NCI-H446 treated with DMSO at 0.1 percent for 48 hours (cell line): Measurements from ENCODE around the gene MSANTD1.

Source experiments
- DNase-seq: peaks from one replicate; lab custom pipeline; 2025; lab: John Stamatoyannopoulos, UW

Gene MSANTD1

GRCh38 chr4:3248178-3248480, 830 bp upstream of the MSANTD1 start:
- no peak for DNase-seq

DNA sequence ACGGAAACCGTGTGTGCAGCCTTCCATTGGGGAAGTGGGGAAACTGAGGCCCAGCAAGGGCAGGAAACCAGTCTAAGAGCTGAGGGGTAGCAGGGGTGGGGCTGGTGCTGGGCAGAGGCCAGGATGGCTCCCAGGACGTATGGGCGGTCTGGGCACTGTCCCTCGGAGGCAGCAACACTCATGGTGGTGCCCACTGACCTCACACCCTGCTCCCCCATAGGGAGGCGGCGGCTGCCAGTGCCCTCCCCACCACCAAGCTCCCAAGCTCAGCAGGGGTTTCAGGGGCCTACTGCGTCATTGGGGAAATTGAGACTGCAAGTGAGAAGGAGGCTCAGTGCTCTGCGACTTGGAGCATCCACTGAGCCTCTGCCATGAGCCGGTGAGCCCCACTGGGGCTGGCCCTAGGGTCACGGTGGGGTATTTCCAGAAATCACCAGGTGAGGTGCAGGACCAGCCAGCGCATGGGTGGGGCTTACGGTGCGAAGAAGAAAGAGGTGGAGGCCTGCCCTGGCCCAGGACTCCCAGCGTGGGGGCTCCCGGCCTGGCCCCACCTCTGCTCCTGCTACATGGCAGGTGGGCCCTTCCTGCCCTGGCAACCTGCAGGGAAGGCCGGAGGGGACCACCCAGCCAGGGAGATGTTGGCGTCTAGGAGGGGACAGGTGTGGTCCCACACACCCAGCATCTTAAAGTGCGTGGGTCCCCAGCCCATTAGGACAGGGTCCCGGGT, 915 bp downstream of the MSANTD1 start:
- DNase-seq: no peak

DNA sequence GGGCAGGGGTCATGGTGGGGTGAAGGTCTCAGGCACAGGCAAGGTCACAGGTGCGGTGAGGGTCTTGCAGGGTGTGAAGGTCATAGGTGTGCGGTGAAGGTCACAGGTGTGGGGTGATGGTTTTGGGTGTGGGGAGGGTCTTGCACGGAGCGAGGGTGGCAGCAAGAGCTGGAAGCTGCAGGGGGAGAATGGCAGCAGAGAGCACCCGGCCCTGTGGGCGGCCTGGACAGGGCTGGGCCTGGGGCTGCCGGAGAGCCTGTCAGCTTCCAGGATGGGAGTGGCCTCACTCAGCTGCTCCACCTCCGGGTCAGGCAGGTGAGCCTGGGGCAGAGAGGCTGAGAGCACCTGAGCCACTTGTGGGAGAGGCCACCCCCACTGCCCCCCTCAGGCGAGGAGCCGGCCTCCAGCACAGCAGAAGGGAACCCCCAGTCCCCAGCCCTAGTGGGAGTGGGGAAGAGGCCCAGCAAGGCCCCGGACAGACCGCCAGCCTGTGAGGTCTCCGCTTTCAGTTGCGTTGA, 1.5 kb downstream of the MSANTD1 start:
- DNase-seq: no peak

DNA sequence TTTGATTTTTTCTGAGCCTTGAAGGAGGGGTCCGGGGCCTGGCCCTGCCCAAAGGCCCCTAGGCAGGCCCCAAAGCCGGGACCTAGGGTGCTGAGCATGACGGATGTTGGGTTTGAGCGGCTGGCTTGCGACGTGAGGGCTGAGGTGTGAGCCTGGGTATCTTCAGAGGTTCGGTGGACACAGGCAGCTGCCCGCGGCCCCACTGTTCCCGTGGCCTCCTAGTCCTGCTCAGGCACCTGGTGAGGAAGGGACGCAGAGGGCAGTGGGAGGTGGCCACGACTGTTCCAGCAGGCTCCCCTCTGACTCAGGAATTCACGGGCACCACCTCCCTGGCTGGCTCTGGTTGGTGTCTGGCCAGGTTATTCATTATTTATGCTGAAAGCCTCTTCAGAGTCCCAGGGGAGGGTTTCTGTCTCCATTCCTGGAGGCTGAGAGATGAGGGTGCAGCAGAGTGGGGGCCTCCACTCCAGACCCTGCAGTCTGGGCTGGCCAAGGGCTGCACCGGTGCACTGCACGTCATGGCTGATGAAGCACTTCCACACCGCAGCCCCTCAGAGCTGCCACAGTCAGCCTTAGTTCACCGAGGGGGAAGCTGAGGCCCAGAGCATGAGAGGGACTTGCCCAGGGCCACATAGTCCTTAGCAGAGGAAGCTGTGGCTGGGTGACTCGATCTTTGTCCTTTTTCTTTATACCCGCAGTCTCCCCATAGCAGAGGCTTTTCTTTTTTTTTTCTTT, 2.2 kb downstream of the MSANTD1 start:
- DNase-seq: no peak

- DNase-seq: no peak
Observed at GRCh38 chr4:3251691-3252479, 2.9 kb downstream of the MSANTD1 start.

DNA sequence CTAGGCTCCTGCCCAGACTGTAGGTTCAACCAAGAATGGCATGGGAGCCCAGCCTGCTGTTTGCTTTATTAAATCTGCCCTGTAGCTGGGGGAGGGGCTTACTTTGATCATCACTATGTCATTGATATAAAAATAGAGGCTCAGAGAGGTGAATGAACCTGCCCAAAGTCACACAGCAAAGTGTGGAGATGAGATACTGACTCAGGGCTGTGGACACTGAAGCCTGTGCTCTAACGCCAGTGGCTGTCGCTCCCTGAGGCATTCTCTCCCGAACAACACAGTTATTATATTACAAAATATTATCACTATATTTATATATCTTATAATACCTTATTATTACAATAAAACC, 3.5 kb downstream of the MSANTD1 start:
- DNase-seq: no peak

GRCh38 chr4:3252831-3253641, 4.1 kb downstream of the MSANTD1 start:
- no peak for DNase-seq

- DNase-seq: no peak
Observed at GRCh38 chr4:3253808-3254207, 4.8 kb downstream of the MSANTD1 start.

DNA sequence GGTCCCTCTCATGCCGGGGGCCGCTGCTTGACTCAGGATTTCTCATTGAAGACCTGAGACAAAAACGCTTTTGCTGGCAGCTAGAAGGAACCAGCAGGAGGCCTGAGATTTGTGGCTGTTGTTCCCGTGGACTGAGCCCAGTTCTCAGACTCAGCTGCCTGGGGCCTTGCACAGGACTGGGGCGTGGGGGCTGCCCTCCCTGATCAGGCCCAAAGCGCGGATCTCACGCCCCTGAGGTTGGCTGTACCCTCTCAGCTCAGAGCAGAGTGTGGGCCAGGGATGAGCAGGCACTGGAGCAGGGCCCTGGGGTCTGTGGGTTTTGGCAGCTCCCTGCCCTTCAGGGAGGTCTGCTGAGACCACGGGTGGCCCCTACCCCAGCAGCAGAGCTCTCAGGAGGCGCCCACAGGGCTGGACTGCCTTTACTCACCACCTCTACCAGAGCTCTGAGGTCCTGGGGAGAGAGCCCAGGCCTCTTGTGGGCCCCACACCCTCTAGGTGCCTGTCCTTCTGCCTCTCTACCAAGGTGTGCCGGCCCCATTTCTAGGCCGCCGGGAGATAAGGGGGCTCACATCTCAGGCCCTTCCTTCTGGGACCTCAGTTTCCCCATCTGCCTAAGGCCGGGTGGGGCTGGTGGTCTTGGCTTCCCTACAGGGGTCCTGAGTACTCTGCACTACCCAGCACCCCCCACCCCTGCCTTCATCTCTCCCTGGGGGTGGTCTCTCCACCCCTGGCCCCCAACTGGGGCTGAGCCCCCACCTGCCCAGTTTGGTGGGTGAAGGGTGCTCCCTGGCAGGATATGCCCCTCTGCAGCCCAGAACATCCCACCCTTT, 5.6 kb downstream of the MSANTD1 start:
- DNase-seq: no peak

- no peak for DNase-seq
Observed at GRCh38 chr4:3255611-3256186, 6.7 kb downstream of the MSANTD1 start.

- no peak for DNase-seq
Observed at GRCh38 chr4:3256230-3257102, 7.5 kb downstream of the MSANTD1 start.

DNA sequence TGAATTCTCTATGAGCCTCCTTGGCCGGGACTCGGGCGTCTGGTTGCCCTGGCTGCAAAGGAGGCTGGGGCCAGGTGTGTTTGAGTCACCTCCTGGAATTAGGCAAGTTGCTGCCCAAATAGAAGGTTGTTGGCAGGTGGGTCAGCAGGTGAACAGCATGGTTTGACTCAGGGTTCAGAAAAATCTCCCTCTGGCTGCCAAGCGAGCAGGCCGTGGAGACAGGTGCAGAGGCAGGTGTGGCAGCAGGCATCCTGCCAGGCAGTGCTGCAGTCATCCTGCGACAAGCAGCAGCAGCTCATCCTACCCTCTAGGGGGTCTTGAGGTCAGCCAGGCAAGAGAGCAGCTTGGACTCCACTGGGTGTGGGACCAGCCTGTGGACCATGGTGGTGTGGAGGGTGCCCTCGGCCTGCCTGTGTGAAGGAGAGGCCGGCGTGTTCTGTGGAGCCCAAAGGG, 8.2 kb downstream of the MSANTD1 start:
- DNase-seq: no peak

DNA sequence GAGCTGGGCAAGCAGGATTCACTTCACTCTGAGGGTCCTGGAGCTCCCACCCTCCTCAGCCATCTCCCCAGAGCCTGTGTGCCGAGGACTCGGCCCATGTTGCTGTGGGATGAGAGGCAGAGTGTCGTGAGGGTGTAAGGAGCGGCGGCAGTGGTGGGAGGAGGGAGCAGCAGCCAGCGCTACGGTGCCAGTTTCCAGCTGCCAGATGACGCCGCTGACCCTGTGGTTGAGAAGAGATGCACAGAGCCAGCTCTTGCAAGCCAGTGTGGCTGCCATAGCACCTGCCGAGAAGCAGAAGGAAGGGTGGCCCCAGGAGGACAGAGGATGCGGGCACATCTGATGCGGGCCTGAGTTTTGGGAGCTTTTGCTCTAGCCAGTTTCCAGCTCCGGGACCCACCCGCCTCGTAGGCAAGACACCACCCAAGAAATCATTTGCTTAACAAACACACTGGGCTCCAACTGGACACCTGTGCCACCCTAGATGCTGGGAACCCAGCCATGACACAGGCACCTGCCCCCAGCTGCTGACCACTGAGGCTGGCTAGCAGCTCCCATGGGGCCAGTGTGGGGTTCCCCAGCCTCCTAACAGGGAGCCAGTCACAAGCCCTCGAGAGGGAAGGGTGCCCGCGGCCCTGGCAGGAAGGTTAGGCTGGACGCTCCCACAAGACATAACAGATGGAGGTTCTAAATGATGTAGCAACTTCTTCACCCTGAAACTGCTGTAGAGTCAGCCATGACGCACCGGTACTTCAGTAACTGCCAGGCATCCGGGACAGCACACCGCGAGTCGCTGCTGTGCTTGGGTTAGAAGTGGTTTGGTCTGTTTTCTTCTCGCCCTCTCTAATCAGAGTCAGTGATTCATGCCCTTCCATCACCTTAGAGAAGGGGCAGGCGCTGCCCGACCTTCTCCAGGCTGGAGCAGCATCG, 8.9 kb downstream of the MSANTD1 start:
- no peak for DNase-seq

- DNase-seq: no peak
Observed at GRCh38 chr4:3261411-3262207, 12.7 kb downstream of the MSANTD1 start.

DNA sequence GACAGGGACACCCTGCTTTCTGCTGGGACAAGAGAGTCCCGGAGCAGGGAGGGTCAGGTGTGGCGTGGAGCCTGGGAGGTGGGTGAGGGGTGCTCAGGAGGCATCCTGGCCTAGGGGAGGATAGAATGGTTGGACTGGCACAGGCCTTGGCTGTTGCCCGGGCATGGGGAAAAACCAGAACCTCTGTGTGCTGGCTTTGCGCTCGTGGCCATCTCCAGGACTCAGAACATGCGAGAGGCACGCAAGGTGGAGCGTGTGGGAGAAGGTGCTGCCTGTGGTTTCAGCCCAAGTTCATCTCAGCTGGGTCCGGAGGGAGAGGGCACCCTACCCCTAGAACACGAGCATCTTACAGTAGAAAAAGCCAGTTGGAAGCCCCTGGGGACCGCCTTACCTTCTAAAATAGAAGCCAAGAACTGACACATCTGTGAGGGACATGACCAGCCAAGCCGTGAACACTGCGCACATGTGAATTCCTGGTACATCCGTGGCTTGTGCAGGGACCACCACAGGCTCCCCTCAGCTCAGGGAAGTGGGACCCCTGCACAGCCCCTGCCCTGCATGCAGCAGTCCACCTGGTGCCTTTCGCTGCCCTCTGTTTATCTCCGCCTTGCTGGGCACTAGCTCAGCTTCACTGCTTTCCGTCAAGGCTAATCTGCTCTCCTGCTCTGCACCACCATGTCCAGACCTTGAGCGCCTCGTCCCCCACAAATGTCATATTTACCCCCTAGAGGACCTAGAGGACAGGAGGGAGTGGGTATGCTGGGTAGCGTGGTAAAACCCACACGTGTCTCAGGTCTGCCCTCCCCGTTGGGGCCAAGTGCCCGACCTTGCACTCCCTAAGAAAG, 13.5 kb downstream of the MSANTD1 start:
- DNase-seq: no peak

- no peak for DNase-seq
Observed at GRCh38 chr4:3263053-3263875, 14.3 kb downstream of the MSANTD1 start.
